K562 treated with DMSO at 1 percent for 48 hours (cell line): Measurements from ENCODE around the gene AKAP4. TPM values are rescaled to one million over a fixed set of nuclear protein-coding genes. Genes with fewer than 3 reads are reported as not detected.

Experiments used
- total RNA-seq: library from RNA; unstranded; fragments of 300-600 nt; gene quantifications from 2 replicates; pipeline ENCODE4 v1.2.3, GENCODE V29; 2022; ENCODE audit warnings: low replicate concordance; ENCODE audit errors: extremely low read depth

Gene AKAP4
- total RNA-seq, result not detected in 2 replicates

GRCh38 chrX:50200907-50201306 lies at the start of gene AKAP4:
TSS of gene AKAP4 (minus strand) at chrX:50201007. CDS start at chrX:50200889, 118 bp downstream.

GRCh38 chrX:50204364-50204899 lies 3.6 kb upstream of the AKAP4 start, which contains the start of gene CCNB3:
TSS of gene CCNB3 (plus strand) at chrX:50204765. CDS start at chrX:50285164, 80,399 bp downstream.

Other genes with a start within 250 kb of the AKAP4 start
- not detected in 2 replicates for gene CCNB3, start 3.8 kb upstream of the AKAP4 start, total RNA-seq